SK-N-MC (cell line): ENCODE results near the gene CASP1.
"Not testable (repeated sequence)": the region's sequence is repeated elsewhere in the genome, so short reads cannot be mapped to it uniquely, and the experiment has no call there.

Experiments
- EZH2 ChIP-seq: fragments of 200-600 bp; sonication (generic); IDR thresholded peaks from one replicate; pipeline ENCODE4 v1.6.1; 2017; ENCODE audit warnings: antibody characterized with exemption
- FOXP2 ChIP-seq: optimal IDR thresholded peaks from 2 replicates; pipeline ENCODE3; 2011; ENCODE audit warnings: mild to moderate bottlenecking, moderate library complexity; ENCODE audit not compliant: insufficient read depth; ENCODE audit errors: extremely low read length, control extremely low read depth
- POLR2AphosphoS5 ChIP-seq: IDR thresholded peaks from 2 replicates; pipeline ENCODE4 v1.6.1; 2012; ENCODE audit warnings: mild to moderate bottlenecking, low read depth, low read length, borderline replicate concordance

GRCh38 chr11:105069749-105070148 is 34.8 kb upstream of the CASP1 start:
- not testable (repeated sequence) for TF ChIP-seq POLR2AphosphoS5, EZH2, FOXP2
